ENCODE results near the gene ALK.

The ALK gene

GRCh38 chr2:29655391-29656086, 265.8 kb downstream of the ALK start:
- Histone ChIP-seq H3K9ac (no peak overlapping the region), H3K36me3 (no peaks in the 10 kb centered on the region), H3K27me3 (no peaks in the 10 kb centered on the region), H3K4me1 (no peaks in the 10 kb centered on the region), H4K20me1 (no peaks in the 10 kb centered on the region), H3K4me3 (no peak overlapping the region), H3K9me3 (no peaks in the 10 kb centered on the region), H3K4me2 (no peak overlapping the region), H3K27ac (no peak overlapping the region)
- no peak for TF ChIP-seq Cebpa-rat (IDR thresholded peaks at IDR 0.05)

GRCh38 chr2:29650631-29651097, 270.7 kb downstream of the ALK start:
- no peak for TF ChIP-seq Cebpa-rat (IDR thresholded peaks at IDR 0.05)
- Histone ChIP-seq H3K36me3 (no peaks in the 10 kb centered on the region), H3K27ac (no peak overlapping the region), H3K4me3 (no peak overlapping the region), H3K27me3 (no peaks in the 10 kb centered on the region), H3K9me3 (peaks cover 19% of the 10 kb centered on the region), H3K4me2 (no peak overlapping the region), H4K20me1 (no peaks in the 10 kb centered on the region), H3K4me1 (no peaks in the 10 kb centered on the region), H3K9ac (no peak overlapping the region)

- no peak overlapping the region for H3K4me2 ChIP-seq
- H3K9ac ChIP-seq, result no peak overlapping the region
- no peaks in the 10 kb centered on the region for H3K36me3 ChIP-seq
- H3K9me3 ChIP-seq, result peaks cover 19% of the 10 kb centered on the region
- no peak overlapping the region for H3K4me3 ChIP-seq
- H4K20me1 ChIP-seq, result no peaks in the 10 kb centered on the region
- no peaks in the 10 kb centered on the region for H3K27me3 ChIP-seq
- H3K4me1 ChIP-seq, result no peaks in the 10 kb centered on the region
- TF ChIP-seq Cebpa-rat (IDR thresholded peaks at IDR 0.05), result no peak
- no peak overlapping the region for H3K27ac ChIP-seq
Observed at GRCh38 chr2:29644949-29645348, 276.4 kb downstream of the ALK start.

GRCh38 chr2:29643196-29643595, 278.2 kb downstream of the ALK start:
- Histone ChIP-seq H3K4me3 (no peak overlapping the region), H3K27ac (no peak overlapping the region), H3K9me3 (peaks cover 3% of the 10 kb centered on the region; the same call in 1 of the 2 replicates), H3K4me1 (no peaks in the 10 kb centered on the region), H3K36me3 (no peaks in the 10 kb centered on the region), H3K27me3 (no peaks in the 10 kb centered on the region), H4K20me1 (no peaks in the 10 kb centered on the region), H3K9ac (no peak overlapping the region), H3K4me2 (no peak overlapping the region)
- no peak for TF ChIP-seq Cebpa-rat (IDR thresholded peaks at IDR 0.05)

- Histone ChIP-seq H3K9me3 (no peaks in the 10 kb centered on the region), H3K4me3 (no peak overlapping the region), H3K36me3 (no peaks in the 10 kb centered on the region), H4K20me1 (no peaks in the 10 kb centered on the region), H3K27me3 (no peaks in the 10 kb centered on the region), H3K9ac (no peak overlapping the region), H3K4me1 (no peaks in the 10 kb centered on the region), H3K27ac (no peak overlapping the region), H3K4me2 (no peak overlapping the region)
- TF ChIP-seq Cebpa-rat (IDR thresholded peaks at IDR 0.05), result no peak
Observed at GRCh38 chr2:29640360-29640759, 281.0 kb downstream of the ALK start.

- Histone ChIP-seq H4K20me1 (no peaks in the 10 kb centered on the region), H3K27ac (no peak overlapping the region), H3K4me2 (no peak overlapping the region), H3K27me3 (no peaks in the 10 kb centered on the region), H3K9me3 (no peaks in the 10 kb centered on the region), H3K9ac (no peak overlapping the region), H3K36me3 (no peaks in the 10 kb centered on the region), H3K4me1 (no peaks in the 10 kb centered on the region), H3K4me3 (no peak overlapping the region)
- no peak for TF ChIP-seq Cebpa-rat (IDR thresholded peaks at IDR 0.05)
Observed at GRCh38 chr2:29638641-29639040, 282.7 kb downstream of the ALK start.

GRCh38 chr2:29634916-29635315, 286.5 kb downstream of the ALK start:
- no peak for TF ChIP-seq Cebpa-rat (IDR thresholded peaks at IDR 0.05)
- H3K4me2 ChIP-seq, result no peak overlapping the region
- H3K4me3 ChIP-seq, result no peak overlapping the region
- H3K27me3 ChIP-seq, result no peaks in the 10 kb centered on the region
- H4K20me1 ChIP-seq, result no peaks in the 10 kb centered on the region
- no peak overlapping the region for H3K27ac ChIP-seq
- no peak overlapping the region for H3K9ac ChIP-seq
- H3K9me3 ChIP-seq, result no peaks in the 10 kb centered on the region
- H3K36me3 ChIP-seq, result no peaks in the 10 kb centered on the region
- no peaks in the 10 kb centered on the region for H3K4me1 ChIP-seq

GRCh38 chr2:29632018-29632417, 289.4 kb downstream of the ALK start:
- TF ChIP-seq Cebpa-rat (IDR thresholded peaks at IDR 0.05), result no peak

GRCh38 chr2:29629495-29629894, 291.9 kb downstream of the ALK start:
- no peaks in the 10 kb centered on the region for H3K4me1 ChIP-seq
- no peak for TF ChIP-seq Cebpa-rat (IDR thresholded peaks at IDR 0.05)

More at GRCh38 chr2:29632018-29632417, 289.4 kb downstream of the ALK start:
- Histone ChIP-seq H4K20me1 (no peaks in the 10 kb centered on the region), H3K36me3 (no peaks in the 10 kb centered on the region), H3K4me3 (no peak overlapping the region), H3K4me1 (no peaks in the 10 kb centered on the region), H3K9ac (no peak overlapping the region), H3K27ac (no peak overlapping the region), H3K9me3 (no peaks in the 10 kb centered on the region), H3K4me2 (no peak overlapping the region), H3K27me3 (no peaks in the 10 kb centered on the region)

GRCh38 chr2:29628862-29629261, 292.5 kb downstream of the ALK start:
- no peaks in the 10 kb centered on the region for H4K20me1 ChIP-seq
- no peaks in the 10 kb centered on the region for H3K9me3 ChIP-seq
- no peak overlapping the region for H3K9ac ChIP-seq
- H3K4me2 ChIP-seq, result no peak overlapping the region
- no peak overlapping the region for H3K27ac ChIP-seq
- H3K4me3 ChIP-seq, result no peak overlapping the region
- no peaks in the 10 kb centered on the region for H3K27me3 ChIP-seq
- H3K36me3 ChIP-seq, result no peaks in the 10 kb centered on the region
- no peaks in the 10 kb centered on the region for H3K4me1 ChIP-seq
- no peak for TF ChIP-seq Cebpa-rat (IDR thresholded peaks at IDR 0.05)

More at GRCh38 chr2:29629495-29629894, 291.9 kb downstream of the ALK start:
- H4K20me1 ChIP-seq, result no peaks in the 10 kb centered on the region
- H3K9ac ChIP-seq, result no peak overlapping the region
- H3K9me3 ChIP-seq, result no peaks in the 10 kb centered on the region
- no peak overlapping the region for H3K4me2 ChIP-seq
- H3K36me3 ChIP-seq, result no peaks in the 10 kb centered on the region
- H3K27ac ChIP-seq, result no peak overlapping the region
- H3K4me3 ChIP-seq, result no peak overlapping the region
- H3K27me3 ChIP-seq, result no peaks in the 10 kb centered on the region

Data from BLaER1 (cell line).